Measurements from ENCODE around the gene POLR2L. TPM values are rescaled to one million over a fixed set of nuclear protein-coding genes. Genes with fewer than 3 reads are reported as not detected.
A peak's percentile ranks its signal among the peaks of the same experiment; 100 is the strongest.

POLR2L gene
- total and polyA plus RNA-seq, 3 donors from 2014 or later: 32.9 to 97.3 (median 48.4) TPM

GRCh38 chr11:883527-883926, 41.2 kb upstream of the POLR2L start:
- H3K9me3 ChIP-seq: no peaks in the 10 kb centered on the region
- H3K27me3 ChIP-seq: no peaks in the 10 kb centered on the region
- intact Hi-C loops (cut with DNase I; ENCODE audit: low total_unique reads): no loop called here
- no peaks in the 10 kb centered on the region for H3K4me1 ChIP-seq
- TF ChIP-seq CTCF (IDR thresholded peaks at IDR 0.05): no peak
- no peak for TF ChIP-seq POLR2A (IDR thresholded peaks at IDR 0.05)
- no peak overlapping the region for H3K4me3 ChIP-seq
- WGBS, 2 donors: 77 to 96% methylated on average over 4 to 10 of the region's 10 CpGs
- H3K27ac ChIP-seq: no peak overlapping the region
- no peak for DNase-seq
- no peaks in the 10 kb centered on the region for H3K36me3 ChIP-seq (ENCODE audit: low read depth, missing control alignments)

- intact Hi-C loops (cut with DNase I; ENCODE audit: low total_unique reads): no loop called here
- no peaks in the 10 kb centered on the region for H3K36me3 ChIP-seq (ENCODE audit: low read depth, missing control alignments)
- H3K9me3 ChIP-seq: no peaks in the 10 kb centered on the region
These were observed 40.3 kb upstream of the POLR2L start for GRCh38 chr11:882596-882995.

GRCh38 chr11:880447-880846, 38.1 kb upstream of the POLR2L start:
- 93% methylated on average over 9 to 14 of the region's 14 CpGs for WGBS, 2 donors

More at GRCh38 chr11:882596-882995, 40.3 kb upstream of the POLR2L start:
- TF ChIP-seq CTCF (IDR thresholded peaks at IDR 0.05) (no peak), POLR2A (IDR thresholded peaks at IDR 0.05) (no peak)
- no peak overlapping the region for H3K4me3 ChIP-seq
- no peak overlapping the region for H3K27ac ChIP-seq
- H3K27me3 ChIP-seq: no peaks in the 10 kb centered on the region
- WGBS, 2 donors: 92% methylated on average over 10 to 14 of the region's 14 CpGs
- no peaks in the 10 kb centered on the region for H3K4me1 ChIP-seq
- no peak for DNase-seq

GRCh38 chr11:877565-877964, 35.2 kb upstream of the POLR2L start:
- Histone ChIP-seq H3K4me3 (no peak overlapping the region), H3K4me1 (no peaks in the 10 kb centered on the region), H3K27ac (no peak overlapping the region), H3K9me3 (no peaks in the 10 kb centered on the region), H3K27me3 (no peaks in the 10 kb centered on the region), H3K36me3 (ENCODE audit: low read depth, missing control alignments) (no peaks in the 10 kb centered on the region)
- TF ChIP-seq CTCF (IDR thresholded peaks at IDR 0.05) (no peak), POLR2A (IDR thresholded peaks at IDR 0.05) (no peak)
- intact Hi-C loops (cut with DNase I; ENCODE audit: low total_unique reads): no loop called here
- DNase-seq: no peak
- 93 to 96% methylated on average over 10 to 11 of the region's 11 CpGs for WGBS, 2 donors

More at GRCh38 chr11:880447-880846, 38.1 kb upstream of the POLR2L start:
- no peak overlapping the region for H3K27ac ChIP-seq
- TF ChIP-seq POLR2A (IDR thresholded peaks at IDR 0.05) (no peak), CTCF (IDR thresholded peaks at IDR 0.05) (no peak)
- intact Hi-C loops (cut with DNase I; ENCODE audit: low total_unique reads): no loop called here
- H3K9me3 ChIP-seq: no peaks in the 10 kb centered on the region
- H3K36me3 ChIP-seq (ENCODE audit: low read depth, missing control alignments): no peaks in the 10 kb centered on the region
- no peaks in the 10 kb centered on the region for H3K27me3 ChIP-seq
- no peak overlapping the region for H3K4me3 ChIP-seq
- no peak for DNase-seq
- H3K4me1 ChIP-seq: no peaks in the 10 kb centered on the region

GRCh38 chr11:876545-876944, 34.2 kb upstream of the POLR2L start:
- H3K36me3 ChIP-seq (ENCODE audit: low read depth, missing control alignments): no peaks in the 10 kb centered on the region
- no peaks in the 10 kb centered on the region for H3K9me3 ChIP-seq
- no peaks in the 10 kb centered on the region for H3K4me1 ChIP-seq
- H3K27ac ChIP-seq: no peak overlapping the region
- 61% methylated on average over 12 of the region's 12 CpGs; no CpG with 5 or more reads in 1 of the 2 donors for WGBS, 2 donors
- no peak overlapping the region for H3K4me3 ChIP-seq
- no peaks in the 10 kb centered on the region for H3K27me3 ChIP-seq
- intact Hi-C loops (cut with DNase I; ENCODE audit: low total_unique reads): no loop called here
- DNase-seq: peak; percentile 77
- TF ChIP-seq CTCF (IDR thresholded peaks at IDR 0.05) (no peak), POLR2A (IDR thresholded peaks at IDR 0.05) (no peak)

Measured in testis (tissue), 3 donors.